HepG2 (cell line): ENCODE measurements around the gene GLRX5. TPM values are rescaled to one million over a fixed set of nuclear protein-coding genes. Genes with fewer than 3 reads are reported as not detected.

Experiments
- NFKB2 ChIP-seq: sonication (generic); formaldehyde crosslinking; IDR thresholded peaks from 2 replicates; pipeline ENCODE4 v1.4.0; 2020; ENCODE audit warnings: missing genetic modification reagents, borderline replicate concordance
- NKX3-1 ChIP-seq: sonication (generic); formaldehyde crosslinking; IDR thresholded peaks from 2 replicates; pipeline ENCODE4 v1.5.0; 2020; ENCODE audit warnings: missing genetic modification reagents
- SALL1 ChIP-seq: sonication (generic); formaldehyde crosslinking; IDR thresholded peaks from 2 replicates; pipeline ENCODE4 v1.8.0; 2022; ENCODE audit warnings: mild to moderate bottlenecking, missing genetic modification reagents
- SMAD9 ChIP-seq: sonication (generic); formaldehyde crosslinking; IDR thresholded peaks from 2 replicates; pipeline ENCODE4 v1.5.1; 2020; ENCODE audit warnings: mild to moderate bottlenecking, missing genetic modification reagents
- polyA plus RNA-seq, 8 experiments: library from polyadenylated mRNA; depleted of rRNA in 3 of 8; stranded (reverse) in 7 of 8; unstranded in 1 of 8; fragments of >200 nt; fragmentation: Illumina TruSeq in 4 of 8; extraction: Trizol in 4 of 8; gene quantifications; 2 replicates each; pipeline versions ENCODE4 v1.2.1 to v1.2.3, GENCODE V29; 2011 to 2016; ENCODE audit warnings: low read depth in 4 of 8, missing spikeins in 1 of 8, mixed read lengths in 1 of 8; ENCODE audit not compliant: insufficient read depth in 1 of 8
- total RNA-seq, 5 experiments: library from RNA; depleted of rRNA; stranded (reverse); fragments of >200 nt; fragmentation: Illumina TruSeq; extraction: Trizol; gene quantifications; 2 replicates each; pipeline ENCODE4 v1.2.3, GENCODE V29; 2016; ENCODE audit warnings: low read depth in 1 of 5
- TF ChIP-seq, protein P1 (sequence below), 2 experiments: sonication (generic) in 1 of 2; formaldehyde crosslinking in 1 of 2; IDR thresholded peaks; 2 replicates each; pipeline versions ENCODE4 v1.6.1 to v1.9.0; 2014 to 2022; ENCODE audit warnings: antibody characterized with exemption in 1 of 2, borderline replicate concordance in 1 of 2, inconsistent platforms in 1 of 2, low read depth in 1 of 2, missing genetic modification reagents in 1 of 2
- TF ChIP-seq, protein P2 (sequence below): sonication (generic); formaldehyde crosslinking; IDR thresholded peaks from 2 replicates; pipeline ENCODE4 v1.4.0; 2020; ENCODE audit warnings: missing genetic modification reagents
- TF ChIP-seq, protein P3 (sequence below): fragments of 450-650 bp; IDR thresholded peaks from 2 replicates; pipeline ENCODE4 v1.6.1; 2017; ENCODE audit warnings: mild to moderate bottlenecking
- TF ChIP-seq, protein P4 (sequence below): sonication (generic); formaldehyde crosslinking; conservative IDR thresholded peaks from 2 replicates; pipeline ENCODE4 v1.8.0; 2022; ENCODE audit warnings: mild to moderate bottlenecking, moderate library complexity, missing genetic modification reagents

The GLRX5 gene
- total and polyA plus RNA-seq, 2 of the 13 experiments (the other 11 are each of a cell fraction or from before 2014, with no cell fraction given), result 122 to 146 TPM

DNA sequence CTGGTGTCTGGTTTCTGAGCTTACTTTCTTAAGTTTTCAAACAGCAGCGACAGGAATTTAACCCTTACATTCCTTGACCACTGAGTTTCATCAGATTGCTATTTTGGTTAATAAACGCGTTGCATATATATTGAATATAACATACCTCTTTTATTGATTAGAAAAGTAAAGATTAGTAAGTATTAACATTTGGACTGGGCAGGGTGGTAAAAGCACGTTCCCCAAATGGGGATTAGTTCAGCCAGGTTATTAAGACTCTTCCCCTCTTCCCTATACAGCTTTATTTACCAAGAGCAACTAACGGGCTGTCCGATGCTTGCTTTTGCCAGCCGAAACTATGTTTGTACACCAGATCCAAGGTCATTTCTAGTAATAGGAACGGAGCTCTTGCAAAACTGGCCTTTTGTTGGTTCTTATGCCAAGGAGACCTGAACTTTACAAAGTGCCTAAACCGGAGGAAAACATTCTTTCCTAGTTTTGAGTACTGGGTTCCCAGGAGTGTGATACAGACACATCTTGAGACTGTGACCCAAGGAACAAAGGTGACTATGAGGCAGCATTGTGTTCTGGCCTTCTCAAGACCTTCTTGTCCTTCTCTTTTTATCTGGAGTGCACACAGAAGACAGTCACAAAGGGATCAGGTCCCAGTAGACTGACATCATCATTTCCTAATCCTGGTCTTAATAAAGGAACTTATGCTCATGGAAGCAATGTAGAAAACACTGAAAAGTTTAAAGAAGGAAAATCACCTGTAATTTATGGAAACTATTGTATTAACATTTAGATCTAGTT lies 2.6 kb downstream of the GLRX5 start (continued):
- TF ChIP-seq, protein P1, sequence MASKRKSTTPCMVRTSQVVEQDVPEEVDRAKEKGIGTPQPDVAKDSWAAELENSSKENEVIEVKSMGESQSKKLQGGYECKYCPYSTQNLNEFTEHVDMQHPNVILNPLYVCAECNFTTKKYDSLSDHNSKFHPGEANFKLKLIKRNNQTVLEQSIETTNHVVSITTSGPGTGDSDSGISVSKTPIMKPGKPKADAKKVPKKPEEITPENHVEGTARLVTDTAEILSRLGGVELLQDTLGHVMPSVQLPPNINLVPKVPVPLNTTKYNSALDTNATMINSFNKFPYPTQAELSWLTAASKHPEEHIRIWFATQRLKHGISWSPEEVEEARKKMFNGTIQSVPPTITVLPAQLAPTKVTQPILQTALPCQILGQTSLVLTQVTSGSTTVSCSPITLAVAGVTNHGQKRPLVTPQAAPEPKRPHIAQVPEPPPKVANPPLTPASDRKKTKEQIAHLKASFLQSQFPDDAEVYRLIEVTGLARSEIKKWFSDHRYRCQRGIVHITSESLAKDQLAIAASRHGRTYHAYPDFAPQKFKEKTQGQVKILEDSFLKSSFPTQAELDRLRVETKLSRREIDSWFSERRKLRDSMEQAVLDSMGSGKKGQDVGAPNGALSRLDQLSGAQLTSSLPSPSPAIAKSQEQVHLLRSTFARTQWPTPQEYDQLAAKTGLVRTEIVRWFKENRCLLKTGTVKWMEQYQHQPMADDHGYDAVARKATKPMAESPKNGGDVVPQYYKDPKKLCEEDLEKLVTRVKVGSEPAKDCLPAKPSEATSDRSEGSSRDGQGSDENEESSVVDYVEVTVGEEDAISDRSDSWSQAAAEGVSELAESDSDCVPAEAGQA (IDR thresholded peaks at IDR 0.05; ENCODE audit: low read depth), result no peak
- TF ChIP-seq, protein P1 (CRISPR knock-in tag; IDR thresholded peaks at IDR 0.05; ENCODE audit: borderline replicate concordance), result no peak
- TF ChIP-seq, protein P2, sequence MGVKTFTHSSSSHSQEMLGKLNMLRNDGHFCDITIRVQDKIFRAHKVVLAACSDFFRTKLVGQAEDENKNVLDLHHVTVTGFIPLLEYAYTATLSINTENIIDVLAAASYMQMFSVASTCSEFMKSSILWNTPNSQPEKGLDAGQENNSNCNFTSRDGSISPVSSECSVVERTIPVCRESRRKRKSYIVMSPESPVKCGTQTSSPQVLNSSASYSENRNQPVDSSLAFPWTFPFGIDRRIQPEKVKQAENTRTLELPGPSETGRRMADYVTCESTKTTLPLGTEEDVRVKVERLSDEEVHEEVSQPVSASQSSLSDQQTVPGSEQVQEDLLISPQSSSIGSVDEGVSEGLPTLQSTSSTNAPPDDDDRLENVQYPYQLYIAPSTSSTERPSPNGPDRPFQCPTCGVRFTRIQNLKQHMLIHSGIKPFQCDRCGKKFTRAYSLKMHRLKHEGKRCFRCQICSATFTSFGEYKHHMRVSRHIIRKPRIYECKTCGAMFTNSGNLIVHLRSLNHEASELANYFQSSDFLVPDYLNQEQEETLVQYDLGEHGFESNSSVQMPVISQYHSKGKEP (CRISPR knock-in tag), result no peak
- TF ChIP-seq NFKB2, result no peak
- TF ChIP-seq, protein P3, sequence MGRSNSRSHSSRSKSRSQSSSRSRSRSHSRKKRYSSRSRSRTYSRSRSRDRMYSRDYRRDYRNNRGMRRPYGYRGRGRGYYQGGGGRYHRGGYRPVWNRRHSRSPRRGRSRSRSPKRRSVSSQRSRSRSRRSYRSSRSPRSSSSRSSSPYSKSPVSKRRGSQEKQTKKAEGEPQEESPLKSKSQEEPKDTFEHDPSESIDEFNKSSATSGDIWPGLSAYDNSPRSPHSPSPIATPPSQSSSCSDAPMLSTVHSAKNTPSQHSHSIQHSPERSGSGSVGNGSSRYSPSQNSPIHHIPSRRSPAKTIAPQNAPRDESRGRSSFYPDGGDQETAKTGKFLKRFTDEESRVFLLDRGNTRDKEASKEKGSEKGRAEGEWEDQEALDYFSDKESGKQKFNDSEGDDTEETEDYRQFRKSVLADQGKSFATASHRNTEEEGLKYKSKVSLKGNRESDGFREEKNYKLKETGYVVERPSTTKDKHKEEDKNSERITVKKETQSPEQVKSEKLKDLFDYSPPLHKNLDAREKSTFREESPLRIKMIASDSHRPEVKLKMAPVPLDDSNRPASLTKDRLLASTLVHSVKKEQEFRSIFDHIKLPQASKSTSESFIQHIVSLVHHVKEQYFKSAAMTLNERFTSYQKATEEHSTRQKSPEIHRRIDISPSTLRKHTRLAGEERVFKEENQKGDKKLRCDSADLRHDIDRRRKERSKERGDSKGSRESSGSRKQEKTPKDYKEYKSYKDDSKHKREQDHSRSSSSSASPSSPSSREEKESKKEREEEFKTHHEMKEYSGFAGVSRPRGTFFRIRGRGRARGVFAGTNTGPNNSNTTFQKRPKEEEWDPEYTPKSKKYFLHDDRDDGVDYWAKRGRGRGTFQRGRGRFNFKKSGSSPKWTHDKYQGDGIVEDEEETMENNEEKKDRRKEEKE, result no peak
- TF ChIP-seq NKX3-1, result no peak
- peak; percentile 78; the same call in 1 of the 2 replicates for TF ChIP-seq SALL1 (CRISPR knock-in tag)
- TF ChIP-seq, protein P4, sequence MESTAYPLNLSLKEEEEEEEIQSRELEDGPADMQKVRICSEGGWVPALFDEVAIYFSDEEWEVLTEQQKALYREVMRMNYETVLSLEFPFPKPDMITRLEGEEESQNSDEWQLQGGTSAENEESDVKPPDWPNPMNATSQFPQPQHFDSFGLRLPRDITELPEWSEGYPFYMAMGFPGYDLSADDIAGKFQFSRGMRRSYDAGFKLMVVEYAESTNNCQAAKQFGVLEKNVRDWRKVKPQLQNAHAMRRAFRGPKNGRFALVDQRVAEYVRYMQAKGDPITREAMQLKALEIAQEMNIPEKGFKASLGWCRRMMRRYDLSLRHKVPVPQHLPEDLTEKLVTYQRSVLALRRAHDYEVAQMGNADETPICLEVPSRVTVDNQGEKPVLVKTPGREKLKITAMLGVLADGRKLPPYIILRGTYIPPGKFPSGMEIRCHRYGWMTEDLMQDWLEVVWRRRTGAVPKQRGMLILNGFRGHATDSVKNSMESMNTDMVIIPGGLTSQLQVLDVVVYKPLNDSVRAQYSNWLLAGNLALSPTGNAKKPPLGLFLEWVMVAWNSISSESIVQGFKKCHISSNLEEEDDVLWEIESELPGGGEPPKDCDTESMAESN (CRISPR knock-in tag), result 0 out of 2 replicates have a peak, but pooled peaks have one; percentile 59
- TF ChIP-seq SMAD9 (CRISPR knock-in tag), result no peak
